NB4 (cell line): ENCODE results near the gene KCNQ1.

Source experiments
- DNase-seq: peaks from one replicate; pipeline ENCODE4 v3.0.0; 2010; ENCODE audit warnings: low read depth
- H3K4me3 ChIP-seq: one replicate; pipeline ENCODE4 v1.5.1; 2011; ENCODE audit warnings: mild to moderate bottlenecking, low read depth, low read length, moderate library complexity
- MYC ChIP-seq: IDR thresholded peaks from 2 replicates; pipeline ENCODE4 v1.6.1; 2011; ENCODE audit warnings: low read depth, low read length
- POLR2A ChIP-seq: IDR thresholded peaks from 2 replicates; pipeline ENCODE4 v1.6.1; 2011; ENCODE audit warnings: mild to moderate bottlenecking; ENCODE audit not compliant: insufficient read length; ENCODE audit errors: extremely low read depth
- TF ChIP-seq, protein P1 (sequence below): IDR thresholded peaks from 2 replicates; pipeline ENCODE4 v1.6.1; 2011; ENCODE audit warnings: low read depth, low read length
- TF ChIP-seq, protein P2 (sequence below): IDR thresholded peaks from one replicate; pipeline ENCODE4 v1.5.1; 2012; ENCODE audit warnings: low read depth, low read length

The KCNQ1 gene

DNA sequence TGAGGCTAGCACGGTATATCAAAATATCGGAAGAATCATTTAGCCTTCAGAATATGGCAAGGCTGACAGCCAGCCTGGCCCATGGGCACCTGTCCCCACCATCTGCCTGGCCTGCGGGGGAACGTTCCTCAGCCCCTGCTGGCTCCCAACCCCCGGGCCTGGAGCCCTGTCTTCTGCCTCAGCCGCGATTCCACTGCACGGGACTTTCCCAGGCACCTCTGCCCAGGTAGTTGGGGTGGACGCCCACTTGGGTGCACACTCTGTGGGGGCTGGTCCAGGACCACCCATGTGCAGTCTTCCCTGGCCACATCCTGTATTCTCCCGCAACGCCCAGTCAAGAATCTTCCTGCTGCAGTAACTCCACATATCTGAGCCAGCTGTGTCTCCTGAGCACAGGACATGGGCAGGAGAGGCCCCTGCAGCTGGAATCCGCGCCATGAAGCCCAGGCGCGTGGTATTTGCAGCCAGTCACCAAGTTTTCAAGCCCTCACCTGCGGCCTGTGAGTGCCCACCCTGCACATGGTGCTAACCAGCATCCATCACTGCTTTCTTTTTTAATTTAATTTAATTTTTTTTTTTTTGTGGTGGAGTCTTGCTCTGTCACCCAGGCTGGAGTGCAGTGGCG is 77.9 kb downstream of the KCNQ1 start:
- no peak overlapping the region for H3K4me3 ChIP-seq
- TF ChIP-seq MYC, result no peak
- TF ChIP-seq, protein P1, sequence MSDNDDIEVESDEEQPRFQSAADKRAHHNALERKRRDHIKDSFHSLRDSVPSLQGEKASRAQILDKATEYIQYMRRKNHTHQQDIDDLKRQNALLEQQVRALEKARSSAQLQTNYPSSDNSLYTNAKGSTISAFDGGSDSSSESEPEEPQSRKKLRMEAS, result no peak
- TF ChIP-seq, protein P2, sequence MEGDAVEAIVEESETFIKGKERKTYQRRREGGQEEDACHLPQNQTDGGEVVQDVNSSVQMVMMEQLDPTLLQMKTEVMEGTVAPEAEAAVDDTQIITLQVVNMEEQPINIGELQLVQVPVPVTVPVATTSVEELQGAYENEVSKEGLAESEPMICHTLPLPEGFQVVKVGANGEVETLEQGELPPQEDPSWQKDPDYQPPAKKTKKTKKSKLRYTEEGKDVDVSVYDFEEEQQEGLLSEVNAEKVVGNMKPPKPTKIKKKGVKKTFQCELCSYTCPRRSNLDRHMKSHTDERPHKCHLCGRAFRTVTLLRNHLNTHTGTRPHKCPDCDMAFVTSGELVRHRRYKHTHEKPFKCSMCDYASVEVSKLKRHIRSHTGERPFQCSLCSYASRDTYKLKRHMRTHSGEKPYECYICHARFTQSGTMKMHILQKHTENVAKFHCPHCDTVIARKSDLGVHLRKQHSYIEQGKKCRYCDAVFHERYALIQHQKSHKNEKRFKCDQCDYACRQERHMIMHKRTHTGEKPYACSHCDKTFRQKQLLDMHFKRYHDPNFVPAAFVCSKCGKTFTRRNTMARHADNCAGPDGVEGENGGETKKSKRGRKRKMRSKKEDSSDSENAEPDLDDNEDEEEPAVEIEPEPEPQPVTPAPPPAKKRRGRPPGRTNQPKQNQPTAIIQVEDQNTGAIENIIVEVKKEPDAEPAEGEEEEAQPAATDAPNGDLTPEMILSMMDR, result no peak
- TF ChIP-seq POLR2A, result no peak
- no peak for DNase-seq

DNA sequence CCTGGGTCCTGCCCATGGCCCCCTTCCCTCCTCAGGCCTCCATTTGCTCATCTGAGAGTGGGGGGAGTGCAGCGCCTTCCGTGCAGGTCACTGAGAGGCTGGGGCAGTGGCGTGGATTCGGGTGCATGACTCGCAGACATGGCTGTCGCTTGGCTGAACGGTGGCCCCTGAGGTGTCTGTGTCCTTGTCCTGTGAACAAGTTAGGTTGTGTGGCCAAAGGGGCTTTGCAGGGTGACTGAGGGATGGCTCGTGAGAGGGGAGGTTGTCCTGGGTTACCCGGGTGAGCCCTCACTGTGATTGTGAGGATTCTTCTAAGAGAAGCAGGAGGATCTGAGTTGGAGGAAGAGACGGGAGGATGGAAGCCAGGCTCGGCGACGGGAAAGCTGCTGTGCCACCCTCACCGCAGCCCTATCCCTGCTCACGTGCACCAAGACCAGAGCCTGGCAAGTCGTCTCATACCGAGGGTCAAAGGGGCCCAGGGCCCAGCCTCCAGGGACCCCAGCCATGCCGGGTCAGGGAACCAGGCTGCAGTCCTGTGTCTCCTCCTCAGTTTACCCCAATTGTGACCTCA is 79.1 kb downstream of the KCNQ1 start:
- no peak for DNase-seq
- TF ChIP-seq POLR2A (no peak), MYC (no peak)
- TF ChIP-seq, protein P1, result no peak
- TF ChIP-seq, protein P2, result no peak
- H3K4me3 ChIP-seq, result no peak overlapping the region

DNA sequence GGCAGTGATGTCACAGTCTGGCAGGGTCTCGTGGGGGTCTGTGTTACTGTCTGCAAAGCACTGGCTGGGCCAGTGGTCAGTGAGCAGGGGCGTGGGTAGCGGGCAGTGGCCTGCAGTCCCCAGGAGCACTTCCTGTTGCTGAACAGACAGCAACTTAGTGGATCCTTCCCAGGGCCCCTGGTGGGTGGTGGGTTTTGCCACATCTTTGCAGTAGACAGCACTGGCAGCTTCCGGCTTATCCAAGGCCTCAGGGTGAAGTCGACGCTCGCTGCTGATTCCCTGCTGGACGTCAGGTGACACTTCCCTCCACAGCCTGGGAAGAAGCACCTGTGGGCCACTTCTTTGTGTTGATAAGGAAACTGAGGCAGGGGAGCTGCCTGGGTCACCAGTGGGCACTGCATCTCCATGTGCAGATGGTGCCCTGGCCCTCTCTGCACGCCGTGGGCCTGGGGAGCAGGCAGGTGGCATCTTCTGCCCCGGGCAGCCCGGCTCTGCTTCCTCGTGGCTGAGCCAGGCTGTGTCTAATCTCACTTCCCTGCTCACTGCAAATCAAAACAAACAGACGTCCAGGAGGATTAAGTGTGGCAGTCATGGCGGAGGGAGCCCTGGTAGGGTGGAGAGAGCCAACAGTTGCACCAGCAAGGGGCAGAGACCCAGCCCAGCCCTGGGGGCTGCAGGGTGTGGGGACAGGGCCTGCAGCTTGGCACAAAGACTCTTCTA is 79.8 kb downstream of the KCNQ1 start:
- H3K4me3 ChIP-seq, result no peak overlapping the region
- TF ChIP-seq, protein P1, result no peak
- TF ChIP-seq, protein P2, result no peak
- TF ChIP-seq MYC, result no peak
- TF ChIP-seq POLR2A, result no peak
- DNase-seq, result no peak

DNA sequence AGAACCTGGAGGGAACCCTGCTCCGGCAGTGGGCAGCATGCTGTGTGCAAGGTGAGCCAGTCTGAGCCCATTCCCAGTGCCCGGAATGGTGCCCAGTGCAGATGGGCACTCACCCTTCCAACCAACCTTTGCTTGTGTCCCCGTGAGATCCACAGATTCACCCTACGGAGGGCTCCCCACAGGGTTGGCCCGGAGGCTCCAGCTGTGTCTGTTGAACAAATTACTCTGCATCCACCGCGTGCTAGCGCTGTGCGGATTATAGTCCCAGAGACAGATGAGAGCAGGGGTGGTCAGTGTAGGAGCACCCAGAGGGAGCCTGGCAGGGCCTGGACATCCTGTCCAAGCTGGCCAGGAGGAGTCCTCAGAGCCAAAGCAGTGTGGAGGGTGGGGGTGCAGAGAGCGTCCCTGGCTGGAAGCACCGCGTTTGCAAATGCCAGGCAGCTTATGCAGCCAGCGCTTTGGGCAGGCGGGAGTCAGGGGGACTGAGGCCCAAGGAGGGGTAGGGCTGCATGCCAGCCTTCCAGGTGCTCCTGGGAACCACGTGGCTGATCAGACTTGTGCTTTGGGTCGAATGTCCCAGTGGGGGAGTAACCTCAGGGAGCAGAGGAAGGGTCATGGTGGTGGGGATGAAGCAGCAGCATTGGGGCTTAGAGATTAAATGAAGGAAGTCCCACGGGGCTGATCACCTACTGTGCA is 80.5 kb downstream of the KCNQ1 start:
- no peak for TF ChIP-seq MYC
- TF ChIP-seq POLR2A, result no peak
- TF ChIP-seq, protein P2, result no peak
- TF ChIP-seq, protein P1, result no peak
- DNase-seq, result no peak
- no peak overlapping the region for H3K4me3 ChIP-seq

DNA sequence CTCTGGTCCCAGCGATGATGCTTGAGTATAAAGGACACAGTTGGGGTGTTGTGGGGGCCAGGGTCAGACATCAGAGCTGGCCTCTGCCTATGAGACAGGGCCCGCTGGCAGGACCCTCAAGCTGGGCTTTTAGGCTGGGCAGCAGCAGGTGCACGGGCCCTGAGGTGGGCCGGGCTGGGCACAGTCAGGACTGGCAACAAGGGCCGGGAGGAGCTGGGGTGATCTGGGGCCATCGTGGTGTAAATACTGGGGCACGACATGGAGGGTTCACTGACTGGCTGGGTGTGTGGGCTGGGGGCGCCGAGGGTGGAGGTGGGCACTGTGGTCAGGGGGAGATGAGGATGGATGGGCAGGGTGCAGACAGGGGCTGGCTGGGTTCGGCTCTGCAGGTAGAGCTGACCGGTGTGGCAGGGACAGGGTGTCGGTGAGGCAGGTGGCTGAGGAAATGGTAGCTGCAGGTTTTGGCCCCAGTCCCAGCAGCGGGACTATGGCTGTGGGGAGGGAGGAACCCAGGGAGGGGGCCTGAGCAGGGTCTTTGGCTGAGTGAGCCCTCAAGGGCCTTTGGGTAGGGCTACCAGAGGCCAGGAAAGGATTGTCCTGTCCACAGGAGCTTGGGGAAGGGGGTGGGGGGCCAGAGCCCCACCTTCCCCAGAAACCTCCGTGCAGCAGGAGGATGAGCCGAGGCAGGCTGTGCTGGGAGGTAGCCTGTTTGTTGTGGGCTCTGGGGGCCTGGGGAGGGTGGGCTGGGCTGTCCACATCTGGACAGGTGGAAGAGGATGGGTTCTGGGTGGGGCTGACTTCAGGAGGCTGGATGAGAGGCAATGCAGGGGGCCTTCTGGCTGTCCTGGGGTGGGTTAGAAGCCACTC is 81.4 kb downstream of the KCNQ1 start:
- DNase-seq, result no peak
- H3K4me3 ChIP-seq, result no peak overlapping the region
- TF ChIP-seq, protein P1, result no peak
- no peak for TF ChIP-seq POLR2A
- TF ChIP-seq, protein P2, result no peak
- no peak for TF ChIP-seq MYC
